Tibial nerve (tissue), 4 donors: ENCODE data around the gene NMNAT3. TPM values are rescaled to one million over a fixed set of nuclear protein-coding genes. Genes with fewer than 3 reads are reported as not detected.

Source experiments
- DNase-seq, 2 donors: peaks; one replicate each; pipeline ENCODE4 v3.0.0-alpha.2; 2019; ENCODE audit warnings: low spot score in 2 of 2
- H3K27ac ChIP-seq, 4 donors: fragments of 200-600 bp; sonication (generic) in 3 of 4; one replicate each; pipeline ENCODE4 v1.5.1; 2017 to 2019; ENCODE audit warnings: mild to moderate bottlenecking in 1 of 4
- H3K27me3 ChIP-seq, 2 donors: fragments of 200-600 bp; sonication (generic) in 1 of 2; one replicate each; pipeline versions ENCODE4 v1.5.1 to v1.6.0; 2017 to 2019
- H3K36me3 ChIP-seq, 3 donors: fragments of 200-600 bp; sonication (generic); one replicate each; pipeline ENCODE4 v1.5.1; 2018 to 2019
- H3K4me1 ChIP-seq, 4 donors: fragments of 200-600 bp; sonication (generic) in 3 of 4; one replicate each; pipeline ENCODE4 v1.5.1; 2017 to 2019
- H3K4me3 ChIP-seq, 4 donors: fragments of 200-600 bp; sonication (generic) in 3 of 4; one replicate each; pipeline ENCODE4 v1.5.1; 2017 to 2019; ENCODE audit warnings: mild to moderate bottlenecking in 1 of 4, moderate library complexity in 1 of 4
- H3K9me3 ChIP-seq, 4 donors: fragments of 200-600 bp; sonication (generic) in 3 of 4; one replicate each; pipeline ENCODE4 v1.5.1; 2017 to 2019
- EP300 ChIP-seq, 2 donors: sonication (generic); formaldehyde crosslinking; IDR thresholded peaks; one replicate each; pipeline ENCODE4 v1.6.1; 2017; ENCODE audit warnings: antibody characterized with exemption in 2 of 2, mild to moderate bottlenecking in 1 of 2
- POLR2A ChIP-seq, 2 donors: fragments of 450-650 bp; IDR thresholded peaks; one replicate each; pipeline ENCODE4 v1.6.1; 2017; ENCODE audit warnings: antibody characterized with exemption in 2 of 2, mild to moderate bottlenecking in 2 of 2, moderate library complexity in 2 of 2
- WGBS, 2 donors: methylation state at CpG; one replicate each; pipeline ENCODE4 v1.1.5; 2018; 5-methylcytosine and 5-hydroxymethylcytosine counted together
- total RNA-seq, 4 donors: library from RNA; depleted of rRNA; stranded (reverse); fragments of >200 nt; gene quantifications; one replicate each; pipeline ENCODE4 v1.1.0, GENCODE V29; 2016
- TF ChIP-seq, protein P1 (sequence below), 5 experiments: fragments of 200-600 bp in 3 of 5; fragments of 450-650 bp in 2 of 5; sonication (generic) in 3 of 5; IDR thresholded peaks; one replicate each; pipeline ENCODE4 v1.5.1; 2016 to 2019; ENCODE audit warnings: antibody characterized with exemption in 5 of 5, mild to moderate bottlenecking in 3 of 5, moderate library complexity in 2 of 5

Gene NMNAT3
- total RNA-seq, 4 donors from 2014 or later: 11.0 to 19.4 (median 12.1) TPM

DNA sequence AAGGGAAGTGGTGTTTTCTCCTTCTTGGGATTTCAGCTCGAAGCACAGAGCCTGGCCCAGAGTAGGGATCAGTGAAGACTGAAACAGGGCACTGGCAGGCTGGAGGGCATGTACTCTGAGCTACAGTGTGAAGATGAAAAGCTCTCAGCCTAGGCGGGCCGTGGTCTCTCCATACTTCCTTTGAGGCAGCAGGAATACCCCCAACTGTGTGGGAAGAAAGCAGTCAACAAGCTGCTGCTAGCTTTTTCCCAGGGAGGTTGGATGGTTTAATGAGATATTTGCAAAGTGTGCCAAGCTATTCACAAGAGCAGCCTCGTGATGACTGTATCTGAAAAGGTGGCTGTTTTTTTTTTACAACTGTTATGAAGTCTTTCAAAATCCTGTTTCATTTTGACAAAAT is 47.2 kb downstream of the NMNAT3 start:
- Histone ChIP-seq H3K9me3 (no peaks in the 10 kb centered on the region), H3K4me3 (no peak overlapping the region), H3K4me1 (no peaks in the 10 kb centered on the region), H3K27ac (no peak overlapping the region), H3K36me3 (peaks cover 0 to 43% (median 0%) of the 10 kb centered on the region in 3 donors), H3K27me3 (no peaks in the 10 kb centered on the region)
- DNase-seq: no peak
- TF ChIP-seq, protein P1, sequence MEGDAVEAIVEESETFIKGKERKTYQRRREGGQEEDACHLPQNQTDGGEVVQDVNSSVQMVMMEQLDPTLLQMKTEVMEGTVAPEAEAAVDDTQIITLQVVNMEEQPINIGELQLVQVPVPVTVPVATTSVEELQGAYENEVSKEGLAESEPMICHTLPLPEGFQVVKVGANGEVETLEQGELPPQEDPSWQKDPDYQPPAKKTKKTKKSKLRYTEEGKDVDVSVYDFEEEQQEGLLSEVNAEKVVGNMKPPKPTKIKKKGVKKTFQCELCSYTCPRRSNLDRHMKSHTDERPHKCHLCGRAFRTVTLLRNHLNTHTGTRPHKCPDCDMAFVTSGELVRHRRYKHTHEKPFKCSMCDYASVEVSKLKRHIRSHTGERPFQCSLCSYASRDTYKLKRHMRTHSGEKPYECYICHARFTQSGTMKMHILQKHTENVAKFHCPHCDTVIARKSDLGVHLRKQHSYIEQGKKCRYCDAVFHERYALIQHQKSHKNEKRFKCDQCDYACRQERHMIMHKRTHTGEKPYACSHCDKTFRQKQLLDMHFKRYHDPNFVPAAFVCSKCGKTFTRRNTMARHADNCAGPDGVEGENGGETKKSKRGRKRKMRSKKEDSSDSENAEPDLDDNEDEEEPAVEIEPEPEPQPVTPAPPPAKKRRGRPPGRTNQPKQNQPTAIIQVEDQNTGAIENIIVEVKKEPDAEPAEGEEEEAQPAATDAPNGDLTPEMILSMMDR (IDR thresholded peaks at IDR 0.05): no peak
- TF ChIP-seq POLR2A (IDR thresholded peaks at IDR 0.05) (no peak), EP300 (IDR thresholded peaks at IDR 0.05) (no peak)
- 73 to 81% methylated on average over 4 of the region's 4 CpGs for WGBS, 2 donors

DNA sequence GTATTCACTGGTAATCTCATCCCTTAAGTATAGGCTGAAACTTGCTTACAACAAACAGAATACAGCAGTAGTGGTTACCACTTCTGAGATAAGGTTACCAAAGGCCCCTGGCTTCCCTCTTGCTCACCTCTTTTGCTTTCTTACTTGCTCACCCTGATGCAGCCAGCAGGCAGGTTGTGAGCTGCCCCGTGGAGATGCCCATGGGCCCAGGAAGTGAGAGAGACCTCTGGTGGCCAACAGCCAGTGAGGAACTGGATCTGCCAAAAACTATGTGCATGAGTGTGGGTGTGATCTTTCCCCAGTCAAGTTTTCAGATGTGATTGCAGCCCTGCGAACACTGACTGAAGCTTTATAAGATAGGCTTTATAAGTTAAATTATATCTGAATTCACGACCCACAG is 48.7 kb downstream of the NMNAT3 start:
- Histone ChIP-seq H3K9me3 (no peaks in the 10 kb centered on the region), H3K4me3 (no peak overlapping the region), H3K36me3 (peaks cover 0 to 30% (median 0%) of the 10 kb centered on the region in 3 donors), H3K4me1 (no peaks in the 10 kb centered on the region), H3K27ac (no peak overlapping the region), H3K27me3 (no peaks in the 10 kb centered on the region)
- no peak for DNase-seq
- 69% methylated on average over 3 of the region's 3 CpGs for WGBS, 2 donors
- no peak for TF ChIP-seq POLR2A (IDR thresholded peaks at IDR 0.05)

DNA sequence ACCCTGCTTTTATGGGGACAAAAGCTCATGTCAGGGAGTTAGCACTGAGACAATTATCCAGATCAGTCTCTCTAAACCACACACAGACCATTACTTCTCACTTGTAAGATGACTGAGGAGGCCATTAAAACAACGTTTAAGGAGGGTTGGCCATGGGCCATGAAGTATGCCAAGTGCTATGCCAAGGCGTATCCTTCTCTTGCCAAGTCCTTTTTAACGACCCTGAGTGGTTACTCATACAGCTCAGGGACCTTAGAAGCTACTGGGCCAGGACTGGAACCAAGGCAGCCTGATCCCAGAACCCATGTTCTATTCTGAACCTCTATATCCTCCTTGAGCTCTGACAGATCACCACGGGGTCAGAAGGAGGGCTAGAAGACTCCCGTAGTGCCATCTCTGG is 50.0 kb downstream of the NMNAT3 start:
- H3K4me1 ChIP-seq: no peaks in the 10 kb centered on the region

DNA sequence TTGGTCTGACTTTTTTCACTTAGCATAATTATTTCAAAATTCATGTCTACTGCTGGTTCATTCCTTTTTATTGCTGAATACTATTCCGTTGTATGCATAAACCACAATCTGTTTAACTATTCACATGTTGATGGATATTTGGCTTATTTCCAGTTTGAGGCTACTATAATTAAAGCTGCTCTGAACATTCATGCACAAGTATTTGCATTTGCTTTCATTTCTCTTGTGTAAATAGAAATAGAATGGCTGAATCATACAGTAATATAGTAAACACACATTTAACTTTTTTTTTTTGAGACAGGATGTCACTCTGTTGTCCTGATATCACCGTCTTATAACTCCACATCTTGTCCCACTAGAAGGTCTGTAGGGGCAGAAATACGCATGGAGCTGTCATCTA is 57.3 kb downstream of the NMNAT3 start:
- DNase-seq: no peak
- 79 to 83% methylated on average over 3 of the region's 3 CpGs for WGBS, 2 donors
- H3K4me3 ChIP-seq: no peak overlapping the region
- no peaks in the 10 kb centered on the region for H3K27me3 ChIP-seq
- H3K9me3 ChIP-seq: no peaks in the 10 kb centered on the region
- H3K27ac ChIP-seq: no peak overlapping the region
- H3K36me3 ChIP-seq: no peaks in the 10 kb centered on the region
- no peaks in the 10 kb centered on the region for H3K4me1 ChIP-seq
- TF ChIP-seq, protein P1 (IDR thresholded peaks at IDR 0.05): no peak
- TF ChIP-seq EP300 (IDR thresholded peaks at IDR 0.05) (no peak), POLR2A (IDR thresholded peaks at IDR 0.05) (no peak)

More for the DNA sequence above, 50.0 kb downstream of the NMNAT3 start:
- no peak overlapping the region for H3K4me3 ChIP-seq
- H3K27me3 ChIP-seq: no peaks in the 10 kb centered on the region
- DNase-seq: no peak
- H3K27ac ChIP-seq: no peak overlapping the region
- peaks cover 0 to 26% (median 0%) of the 10 kb centered on the region in 3 donors for H3K36me3 ChIP-seq
- TF ChIP-seq EP300 (IDR thresholded peaks at IDR 0.05) (no peak), POLR2A (IDR thresholded peaks at IDR 0.05) (no peak)
- TF ChIP-seq, protein P1 (IDR thresholded peaks at IDR 0.05): no peak
- 77 to 82% methylated on average over 5 of the region's 5 CpGs for WGBS, 2 donors
- no peaks in the 10 kb centered on the region for H3K9me3 ChIP-seq

DNA sequence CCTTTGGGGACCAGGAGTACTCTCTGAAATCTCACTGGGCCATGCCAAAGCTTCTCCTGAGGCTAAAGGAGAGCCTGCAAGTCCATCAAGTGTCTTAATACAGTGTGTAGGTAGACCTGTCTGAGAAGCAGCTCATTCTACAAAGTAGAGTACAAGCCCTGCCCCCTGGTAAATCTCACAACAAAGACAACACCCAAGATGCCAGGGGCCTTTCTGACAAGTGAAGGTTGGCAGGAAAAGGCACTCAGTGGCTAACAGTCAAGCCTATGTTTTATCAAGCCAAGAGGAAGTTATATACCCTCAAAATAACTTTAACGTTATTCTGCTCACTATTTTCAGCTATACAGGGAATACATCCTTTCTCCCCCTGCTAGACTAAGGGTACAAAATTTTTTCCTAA is 58.3 kb downstream of the NMNAT3 start:
- no peaks in the 10 kb centered on the region for H3K36me3 ChIP-seq
- H3K27me3 ChIP-seq: no peaks in the 10 kb centered on the region
- no peak for DNase-seq
- no peaks in the 10 kb centered on the region for H3K4me1 ChIP-seq
- no peak overlapping the region for H3K27ac ChIP-seq
- TF ChIP-seq, protein P1 (IDR thresholded peaks at IDR 0.05): no peak
- TF ChIP-seq EP300 (IDR thresholded peaks at IDR 0.05) (no peak), POLR2A (IDR thresholded peaks at IDR 0.05) (no peak)
- WGBS, 2 donors: 49 to 54% methylated on average over 1 of the region's 1 CpG
- no peak overlapping the region for H3K4me3 ChIP-seq
- no peaks in the 10 kb centered on the region for H3K9me3 ChIP-seq
